Prostate gland (tissue), 2 donors: ENCODE data around the gene THSD4. TPM values are rescaled to one million over a fixed set of nuclear protein-coding genes. Genes with fewer than 3 reads are reported as not detected.
A peak's percentile ranks its signal among the peaks of the same experiment; 100 is the strongest.

Experiments
- DNase-seq: peaks from one replicate; pipeline ENCODE4 v3.0.0-alpha.2; 2019; ENCODE audit warnings: low spot score
- H3K27ac ChIP-seq, 2 donors: fragments of 200-600 bp; sonication (generic); 2 replicates each; pipeline ENCODE4 v1.5.1; 2017 to 2019
- H3K27me3 ChIP-seq: fragments of 200-600 bp; sonication (generic); replicated peaks from 2 replicates; pipeline ENCODE4 v1.5.1; 2019; ENCODE audit not compliant: insufficient read depth
- H3K36me3 ChIP-seq, 2 donors: fragments of 200-600 bp; sonication (generic); 1 replicate in 1 of 2; 2 replicates in 1 of 2; pipeline versions ENCODE4 v1.5.1 to v1.8.1; 2017 to 2019
- H3K4me1 ChIP-seq: fragments of 200-600 bp; sonication (generic); replicated peaks from 2 replicates; pipeline ENCODE4 v1.5.1; 2019
- H3K4me3 ChIP-seq, 2 donors: fragments of 200-600 bp; sonication (generic); 2 replicates each; pipeline ENCODE4 v1.5.1; 2017 to 2019
- H3K9me3 ChIP-seq: fragments of 200-600 bp; sonication (generic); 2 replicates; pipeline ENCODE4 v1.5.1; 2017
- POLR2A ChIP-seq: fragments of 450-650 bp; IDR thresholded peaks from one replicate; pipeline ENCODE4 v1.6.1; 2016; ENCODE audit warnings: antibody characterized with exemption, mild to moderate bottlenecking
- POLR2AphosphoS5 ChIP-seq: sonication (generic); formaldehyde crosslinking; IDR thresholded peaks from one replicate; pipeline ENCODE4 v1.6.1; 2017; ENCODE audit warnings: antibody characterized with exemption
- WGBS: methylation state at CpG from one replicate; pipeline ENCODE4 v1.1.5; 2018; 5-methylcytosine and 5-hydroxymethylcytosine counted together
- intact Hi-C: fragments of 100-400 bp; cut with DNase I; formaldehyde crosslinking; loops from one replicate; pipeline ENCODE4 v1.14.2; 2022
- total RNA-seq, 2 donors: library from RNA; depleted of rRNA; stranded (reverse); fragments of >200 nt; gene quantifications; one replicate each; pipeline ENCODE4 v1.1.0, GENCODE V29; 2016
- TF ChIP-seq, protein P1 (sequence below), 4 experiments: fragments of 200-600 bp in 2 of 4; fragments of 450-650 bp in 2 of 4; sonication (generic) in 2 of 4; IDR thresholded peaks; 1 replicate in 3 of 4; 2 replicates in 1 of 4; pipeline ENCODE4 v1.5.1; 2016 to 2019; ENCODE audit warnings: antibody characterized with exemption in 4 of 4, mild to moderate bottlenecking in 2 of 4, moderate library complexity in 2 of 4

Gene THSD4
- total RNA-seq, 2 donors from 2014 or later, result 84.1 to 223 TPM

DNA sequence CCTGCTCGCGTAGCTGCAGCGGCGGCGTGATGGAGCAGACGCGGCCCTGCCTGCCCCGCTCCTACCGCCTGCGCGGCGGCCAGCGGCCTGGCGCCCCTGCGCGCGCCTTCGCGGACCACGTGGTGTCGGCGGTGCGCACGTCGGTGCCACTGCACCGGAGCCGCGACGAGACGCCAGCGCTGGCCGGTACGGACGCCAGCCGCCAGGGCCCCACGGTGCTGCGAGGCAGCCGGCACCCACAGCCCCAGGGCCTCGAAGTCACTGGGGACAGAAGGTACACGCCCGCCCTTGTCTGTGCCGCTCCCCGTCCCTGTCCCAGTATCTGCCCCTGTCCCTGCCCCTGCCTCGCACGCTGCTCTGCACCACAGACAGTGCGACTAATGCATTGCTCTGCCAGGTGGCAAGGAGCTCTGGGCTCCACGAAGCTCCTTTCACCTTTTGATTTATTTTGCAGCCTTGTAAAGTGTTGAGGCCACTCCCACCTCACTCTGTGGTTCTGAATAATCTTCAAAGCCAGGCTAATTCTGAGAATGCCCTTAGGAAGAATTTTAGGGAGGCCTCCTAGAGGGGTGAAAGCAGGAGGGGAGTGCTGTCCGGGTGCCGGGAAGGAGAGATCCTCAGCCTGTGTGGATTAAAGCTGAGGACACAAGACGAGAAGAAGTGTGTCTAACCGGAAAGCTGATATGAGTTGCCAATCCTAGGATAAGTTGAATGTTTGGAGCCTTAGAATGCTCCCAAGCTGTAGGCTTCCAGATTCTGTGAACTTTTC is 100.0 kb downstream of the THSD4 start:
- Histone ChIP-seq H3K4me1 (peaks cover 4% of the 10 kb centered on the region), H3K27ac (no peak overlapping the region), H3K4me3 (no peak overlapping the region), H3K9me3 (no peaks in the 10 kb centered on the region), H3K27me3 (no peaks in the 10 kb centered on the region), H3K36me3 (no peaks in the 10 kb centered on the region)
- intact Hi-C loops, result no loop called here
- TF ChIP-seq POLR2A (no peak), POLR2AphosphoS5 (peak; percentile 25)
- TF ChIP-seq, protein P1, sequence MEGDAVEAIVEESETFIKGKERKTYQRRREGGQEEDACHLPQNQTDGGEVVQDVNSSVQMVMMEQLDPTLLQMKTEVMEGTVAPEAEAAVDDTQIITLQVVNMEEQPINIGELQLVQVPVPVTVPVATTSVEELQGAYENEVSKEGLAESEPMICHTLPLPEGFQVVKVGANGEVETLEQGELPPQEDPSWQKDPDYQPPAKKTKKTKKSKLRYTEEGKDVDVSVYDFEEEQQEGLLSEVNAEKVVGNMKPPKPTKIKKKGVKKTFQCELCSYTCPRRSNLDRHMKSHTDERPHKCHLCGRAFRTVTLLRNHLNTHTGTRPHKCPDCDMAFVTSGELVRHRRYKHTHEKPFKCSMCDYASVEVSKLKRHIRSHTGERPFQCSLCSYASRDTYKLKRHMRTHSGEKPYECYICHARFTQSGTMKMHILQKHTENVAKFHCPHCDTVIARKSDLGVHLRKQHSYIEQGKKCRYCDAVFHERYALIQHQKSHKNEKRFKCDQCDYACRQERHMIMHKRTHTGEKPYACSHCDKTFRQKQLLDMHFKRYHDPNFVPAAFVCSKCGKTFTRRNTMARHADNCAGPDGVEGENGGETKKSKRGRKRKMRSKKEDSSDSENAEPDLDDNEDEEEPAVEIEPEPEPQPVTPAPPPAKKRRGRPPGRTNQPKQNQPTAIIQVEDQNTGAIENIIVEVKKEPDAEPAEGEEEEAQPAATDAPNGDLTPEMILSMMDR (IDR thresholded peaks at IDR 0.05), result no peak
- 50% methylated on average over 37 of the region's 51 CpGs for WGBS
- DNase-seq, result peak; percentile 22

DNA sequence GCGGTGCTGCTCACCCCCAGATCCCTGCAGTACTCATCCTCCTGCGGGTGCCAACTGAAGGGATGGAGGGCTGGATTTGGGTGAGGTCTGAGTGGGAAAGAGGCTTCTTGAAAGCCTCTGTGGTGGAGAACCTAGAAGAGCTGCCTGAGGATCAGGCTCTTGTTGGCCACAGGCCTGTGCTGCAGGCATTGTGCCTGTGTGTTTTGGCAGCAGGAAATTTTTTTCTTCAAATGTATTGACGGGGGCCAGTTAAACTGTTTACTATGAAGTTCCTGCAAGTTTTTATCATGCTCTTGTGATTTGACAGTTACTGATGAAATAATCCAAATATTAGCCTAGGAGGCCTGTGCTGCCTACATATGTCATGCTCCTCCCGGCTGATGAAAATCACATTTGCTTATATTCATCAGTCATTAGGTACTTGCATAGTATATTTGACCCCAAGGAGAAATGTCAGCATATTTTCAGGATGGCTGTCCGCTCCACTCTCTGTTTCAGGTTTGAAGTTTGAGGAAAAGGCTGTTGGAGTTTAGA is 103.1 kb downstream of the THSD4 start:
- Histone ChIP-seq H3K27me3 (no peaks in the 10 kb centered on the region), H3K9me3 (no peaks in the 10 kb centered on the region), H3K4me3 (no peak overlapping the region), H3K36me3 (no peaks in the 10 kb centered on the region), H3K27ac (peak overlapping the region; percentile 48 to 63), H3K4me1 (peaks cover 4% of the 10 kb centered on the region)
- 60% methylated on average over 5 of the region's 5 CpGs for WGBS
- intact Hi-C loops, result no loop called here
- peak; percentile 84 for TF ChIP-seq POLR2AphosphoS5
- TF ChIP-seq, protein P1 (IDR thresholded peaks at IDR 0.05), result no peak
- peak; percentile 60 for DNase-seq

DNA sequence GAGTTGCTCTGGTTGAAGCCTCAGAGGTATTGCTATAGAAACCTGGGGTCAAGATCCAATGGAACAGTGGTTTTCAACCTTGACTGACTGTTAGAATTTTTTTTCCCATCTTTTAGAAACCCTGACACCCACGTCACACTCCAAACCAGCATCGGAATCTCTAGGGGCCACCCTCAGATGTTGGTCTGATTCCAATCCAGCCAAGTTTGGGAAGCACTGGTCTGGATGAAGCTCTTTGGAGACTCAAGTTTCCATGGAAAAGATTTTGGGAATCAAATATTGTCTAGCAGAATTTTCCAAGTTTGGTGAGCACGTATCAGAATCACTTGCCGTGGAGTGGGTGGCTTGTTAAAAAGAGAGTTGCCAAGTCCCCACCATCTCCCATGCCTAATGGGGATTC is 103.8 kb downstream of the THSD4 start:
- intact Hi-C loops, result no loop called here
- no peaks in the 10 kb centered on the region for H3K36me3 ChIP-seq
- TF ChIP-seq POLR2A, result no peak
- TF ChIP-seq POLR2AphosphoS5, result no peak
- TF ChIP-seq, protein P1 (IDR thresholded peaks at IDR 0.05), result no peak
- no peaks in the 10 kb centered on the region for H3K9me3 ChIP-seq
- H3K27me3 ChIP-seq, result no peaks in the 10 kb centered on the region
- H3K4me3 ChIP-seq, result no peak overlapping the region
- DNase-seq, result no peak
- peaks cover 4% of the 10 kb centered on the region for H3K4me1 ChIP-seq
- H3K27ac ChIP-seq, result peak overlapping the region in 1 of 2 donors; percentile 36
- 90% methylated on average over 4 of the region's 4 CpGs for WGBS

DNA sequence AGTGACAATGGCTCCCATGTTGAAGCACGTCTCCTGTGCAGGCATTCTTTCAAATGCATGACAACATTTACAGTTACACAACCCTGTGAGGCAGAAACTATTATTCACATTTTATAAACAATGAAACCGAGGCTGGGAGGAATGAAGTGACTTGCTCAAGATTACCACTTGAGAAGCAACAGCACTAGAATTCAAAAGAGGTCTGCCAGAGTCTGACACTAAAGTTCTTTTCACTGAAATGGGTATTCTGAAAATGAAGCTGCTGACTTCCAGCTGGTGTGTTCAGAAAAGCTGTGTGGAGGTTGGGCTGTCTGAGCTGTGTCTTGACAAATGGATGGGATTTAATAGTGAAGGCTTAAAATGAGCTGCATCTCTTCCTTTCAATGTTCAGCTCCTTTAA is 104.4 kb downstream of the THSD4 start:
- Histone ChIP-seq H3K27ac (peak overlapping the region in 1 of 2 donors; percentile 36), H3K4me1 (peaks cover 4% of the 10 kb centered on the region), H3K4me3 (no peak overlapping the region), H3K36me3 (no peaks in the 10 kb centered on the region), H3K27me3 (no peaks in the 10 kb centered on the region), H3K9me3 (no peaks in the 10 kb centered on the region)
- TF ChIP-seq POLR2A, result no peak
- TF ChIP-seq POLR2AphosphoS5, result no peak
- TF ChIP-seq, protein P1 (IDR thresholded peaks at IDR 0.05), result no peak
- WGBS, result 43% methylated on average over 2 of the region's 2 CpGs
- intact Hi-C loops, result no loop called here
- DNase-seq, result no peak

DNA sequence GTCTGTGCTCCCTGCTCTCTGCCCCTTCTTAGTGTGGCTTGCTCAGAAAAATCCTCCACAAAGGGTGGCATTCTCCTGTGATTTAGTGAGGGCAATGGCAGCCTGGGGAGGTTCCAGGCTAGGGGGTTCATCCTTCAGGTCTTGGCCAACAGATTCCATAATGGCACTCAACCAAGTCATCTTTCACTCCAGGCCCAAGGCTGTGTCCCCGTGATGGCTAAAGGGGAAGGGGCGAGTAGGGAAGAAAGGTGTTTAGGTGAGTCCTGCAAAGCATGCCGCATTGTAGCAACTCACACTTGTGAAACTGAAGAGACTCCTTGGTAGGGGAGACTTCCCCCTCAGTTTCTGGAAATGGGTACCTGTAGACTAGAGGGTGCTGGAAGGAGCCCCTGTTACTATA is 105.6 kb downstream of the THSD4 start:
- WGBS, result 97% methylated on average over 3 of the region's 3 CpGs
- H3K4me3 ChIP-seq, result no peak overlapping the region
- no peaks in the 10 kb centered on the region for H3K9me3 ChIP-seq
- intact Hi-C loops, result no loop called here
- H3K27ac ChIP-seq, result no peak overlapping the region
- no peak for TF ChIP-seq POLR2A
- TF ChIP-seq, protein P1 (IDR thresholded peaks at IDR 0.05), result no peak
- no peak for TF ChIP-seq POLR2AphosphoS5
- H3K27me3 ChIP-seq, result no peaks in the 10 kb centered on the region
- H3K36me3 ChIP-seq, result no peaks in the 10 kb centered on the region
- no peak for DNase-seq
- H3K4me1 ChIP-seq, result peaks cover 4% of the 10 kb centered on the region
